SW 1271 (cell line): ENCODE measurements around the gene SHROOM4.

Source experiments
- DNase-seq, 2 experiments: peaks; one replicate each; lab custom pipeline; 2025; lab: John Stamatoyannopoulos, UW

The SHROOM4 gene

GRCh38 chrX:50707955-50708699, 105.9 kb downstream of the SHROOM4 start:
- DNase-seq, result no peak

GRCh38 chrX:50707405-50707804, 106.6 kb downstream of the SHROOM4 start:
- no peak for DNase-seq

DNA sequence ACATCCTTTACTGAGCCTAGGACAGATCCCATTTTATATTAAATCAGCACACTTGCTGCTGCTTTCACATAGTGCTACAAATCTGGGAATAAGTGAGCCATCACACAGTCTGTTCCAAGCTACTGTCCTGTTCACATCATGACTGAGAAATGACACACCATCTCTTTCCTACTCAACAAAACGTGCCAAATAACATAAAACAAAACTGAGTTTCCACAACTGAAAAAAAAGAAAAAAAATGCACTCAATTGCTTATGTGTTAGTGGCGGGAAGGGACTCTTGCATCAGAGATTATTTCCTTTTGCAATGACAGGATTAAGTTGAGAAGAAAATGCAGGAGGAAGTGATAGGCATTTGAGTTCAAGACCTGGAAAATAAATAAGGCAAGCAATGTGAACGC, 109.0 kb downstream of the SHROOM4 start:
- no peak for DNase-seq

DNA sequence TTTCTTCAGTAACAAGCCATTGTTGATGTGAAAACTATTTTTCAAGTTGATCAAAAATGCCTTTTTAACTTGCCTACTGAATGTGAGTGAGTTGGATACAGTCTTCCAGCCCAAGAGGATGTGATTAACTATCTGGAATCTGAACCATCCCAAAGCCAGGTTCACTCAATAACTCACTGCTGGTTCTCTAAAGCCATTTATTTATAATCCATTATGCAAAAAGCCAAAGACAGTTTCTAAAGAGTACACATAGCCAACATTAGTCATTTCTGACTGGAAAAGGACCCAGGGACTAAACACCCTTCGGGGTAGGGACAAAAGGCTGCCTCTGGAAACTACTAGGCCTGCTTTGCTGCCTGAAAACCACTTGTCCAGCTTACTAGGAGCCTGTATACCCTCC, 109.6 kb downstream of the SHROOM4 start:
- no peak for DNase-seq

GRCh38 chrX:50700921-50701320, 113.1 kb downstream of the SHROOM4 start:
- DNase-seq, result no peak

GRCh38 chrX:50698944-50699343, 115.0 kb downstream of the SHROOM4 start:
- no peak for DNase-seq

DNA sequence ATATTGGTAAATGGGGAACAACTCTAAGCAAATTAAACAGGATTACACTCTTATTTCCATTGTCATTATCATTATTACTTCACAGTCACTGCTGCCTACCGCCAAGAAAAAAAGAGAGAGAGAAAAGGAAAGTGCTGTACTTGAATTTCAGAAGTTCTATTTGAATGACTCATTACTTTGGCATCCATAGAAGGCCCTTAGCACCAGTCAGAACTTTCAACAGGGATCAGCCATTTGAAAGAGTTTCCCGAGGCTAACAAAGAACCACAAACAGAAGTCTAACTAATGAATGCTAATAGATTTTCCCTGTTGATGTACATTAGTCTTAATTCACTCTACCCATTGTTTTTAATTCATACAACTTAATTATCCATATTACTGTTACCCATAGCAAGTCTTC, 116.3 kb downstream of the SHROOM4 start:
- no peak for DNase-seq

DNA sequence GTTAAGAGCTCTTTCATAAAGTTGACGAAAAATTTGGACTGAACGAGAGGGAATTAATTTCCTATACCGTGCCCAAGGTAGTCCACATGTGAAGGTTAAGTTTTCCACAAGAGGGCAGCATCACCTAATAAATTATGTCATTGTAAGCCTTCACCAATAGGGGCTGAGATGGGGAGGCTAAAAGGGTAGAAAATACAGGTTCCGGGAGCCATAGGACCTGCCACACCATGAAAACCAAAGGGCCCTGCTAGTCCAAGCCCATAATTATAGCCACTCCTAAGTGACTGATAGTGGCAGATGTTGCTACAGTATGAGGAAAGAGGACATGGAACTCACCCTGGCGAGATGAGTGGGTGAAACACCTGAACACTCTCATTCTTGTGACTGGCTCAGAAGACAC, 122.2 kb downstream of the SHROOM4 start:
- DNase-seq, result peak in 1 of 2 experiments; percentile 1

- no peak for DNase-seq
These were observed 129.1 kb downstream of the SHROOM4 start for GRCh38 chrX:50684871-50685270.

- DNase-seq, result no peak
These were observed 133.0 kb downstream of the SHROOM4 start for GRCh38 chrX:50680990-50681389.

GRCh38 chrX:50677789-50678188, 136.2 kb downstream of the SHROOM4 start:
- no peak for DNase-seq

- DNase-seq, result no peak
These were observed 142.3 kb downstream of the SHROOM4 start for GRCh38 chrX:50671661-50672060.

DNA sequence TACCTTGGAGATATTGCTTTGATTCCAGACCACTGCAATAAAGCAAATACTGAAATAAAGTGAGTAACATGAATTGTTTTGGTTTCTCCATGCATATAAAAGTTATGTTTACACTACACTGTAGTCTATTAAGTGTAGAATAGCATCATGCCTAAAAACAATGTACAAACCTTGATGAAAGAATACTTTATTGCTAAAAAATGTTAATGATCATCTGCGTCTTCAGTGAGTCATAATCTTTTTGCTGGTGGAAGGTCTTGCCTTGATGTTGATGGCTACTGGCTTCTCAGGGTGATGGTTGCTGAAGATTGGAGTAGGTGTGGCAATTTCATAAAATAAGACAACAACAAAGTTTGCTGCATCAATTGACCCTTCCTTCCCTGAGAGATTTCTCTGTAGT, 145.1 kb downstream of the SHROOM4 start:
- DNase-seq, result no peak

DNA sequence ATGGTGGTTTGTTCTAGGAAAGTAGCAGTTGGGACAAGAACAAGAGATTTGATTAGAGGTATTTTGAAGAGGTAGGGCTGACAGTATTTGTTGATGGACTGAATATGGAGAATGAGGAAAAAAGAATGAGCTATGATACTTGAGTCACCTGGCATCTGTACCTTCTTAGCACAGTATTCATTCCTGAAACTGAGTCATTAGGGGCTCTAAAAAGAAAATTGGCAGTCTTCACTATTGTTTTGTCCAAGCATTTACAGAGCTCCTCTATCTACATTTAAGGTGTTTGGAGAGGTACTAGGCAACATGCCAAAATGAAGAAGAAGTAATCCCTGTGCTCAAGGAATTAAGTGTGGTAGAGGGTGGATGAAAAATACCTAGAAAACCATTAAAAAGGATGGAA, 165.8 kb downstream of the SHROOM4 start:
- DNase-seq, result no peak

GRCh38 chrX:50644496-50644895, 169.5 kb downstream of the SHROOM4 start:
- DNase-seq, result no peak

DNA sequence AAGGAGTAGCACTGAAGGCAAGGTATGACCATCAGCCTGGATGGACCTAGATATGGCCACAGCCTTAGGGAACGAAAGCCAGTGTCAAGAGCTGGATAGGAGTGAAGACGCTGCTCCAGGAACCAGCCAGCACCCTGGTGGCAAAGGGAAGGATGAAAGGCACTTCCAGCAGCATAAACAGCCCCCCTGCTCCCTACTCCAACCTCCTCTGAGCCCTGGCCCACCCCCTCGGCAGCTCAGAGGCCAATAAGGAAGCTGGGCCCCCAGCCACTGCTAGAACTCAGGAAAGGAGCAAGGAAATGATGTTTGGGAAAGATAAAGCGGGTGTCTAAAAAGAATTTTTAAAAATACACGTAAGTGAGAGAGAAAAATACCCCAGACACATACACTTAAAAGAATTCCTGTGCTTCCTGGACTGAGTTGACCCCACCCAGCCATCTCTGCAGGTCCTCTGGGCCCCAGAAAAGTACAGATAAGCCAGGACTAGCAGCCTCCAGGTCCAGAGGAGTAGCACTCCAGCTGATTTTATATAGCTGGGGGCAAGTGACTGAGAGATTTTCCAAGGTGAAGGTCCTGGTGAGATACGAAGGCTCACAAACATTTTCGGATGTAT, 170.4 kb downstream of the SHROOM4 start:
- DNase-seq, result no peak

GRCh38 chrX:50638123-50638522, 175.9 kb downstream of the SHROOM4 start:
- no peak for DNase-seq

GRCh38 chrX:50635817-50636365, 178.1 kb downstream of the SHROOM4 start:
- no peak for DNase-seq

DNA sequence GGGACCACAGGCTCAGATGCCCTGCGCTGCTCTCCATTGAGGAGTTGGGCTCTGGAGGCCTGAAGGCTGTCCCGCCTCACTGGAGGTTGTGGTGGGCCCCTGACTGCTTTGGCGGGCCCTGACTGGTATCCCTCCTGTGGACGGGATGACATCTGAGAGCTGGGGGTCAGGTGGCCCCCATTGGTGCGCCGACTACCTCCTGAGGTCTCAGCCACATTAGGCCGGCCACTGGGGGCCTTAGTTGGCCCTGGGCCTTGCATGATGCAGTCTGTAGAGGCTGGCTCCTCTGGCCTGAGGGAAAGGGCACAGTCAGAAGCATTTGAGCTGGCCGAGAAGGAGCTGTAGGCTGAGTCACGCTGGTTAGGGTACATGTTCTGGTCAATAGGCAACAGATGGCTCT, 178.8 kb downstream of the SHROOM4 start:
- DNase-seq, result no peak

- DNase-seq, result no peak
These were observed 184.2 kb downstream of the SHROOM4 start for GRCh38 chrX:50629774-50630173.

DNA sequence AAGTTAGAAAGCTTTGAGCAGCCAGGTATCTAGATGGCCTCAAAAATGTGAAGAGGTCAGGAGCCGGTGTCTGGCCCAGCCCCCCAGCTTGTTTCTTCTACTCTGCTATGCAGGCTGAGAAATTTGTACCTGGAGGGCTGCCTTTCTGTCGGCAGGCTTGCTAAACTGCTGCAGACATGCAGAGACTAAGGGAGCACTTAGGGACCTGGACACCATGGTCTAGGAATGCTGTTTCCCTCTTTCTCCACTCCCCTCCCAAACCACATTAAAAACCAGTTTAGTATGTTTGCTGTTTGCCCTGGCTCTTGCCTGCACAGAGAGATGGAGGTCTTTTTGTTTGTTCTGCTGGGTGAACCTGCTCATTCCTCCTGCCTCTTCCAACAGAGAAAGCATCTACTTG, 186.3 kb downstream of the SHROOM4 start:
- no peak for DNase-seq

DNA sequence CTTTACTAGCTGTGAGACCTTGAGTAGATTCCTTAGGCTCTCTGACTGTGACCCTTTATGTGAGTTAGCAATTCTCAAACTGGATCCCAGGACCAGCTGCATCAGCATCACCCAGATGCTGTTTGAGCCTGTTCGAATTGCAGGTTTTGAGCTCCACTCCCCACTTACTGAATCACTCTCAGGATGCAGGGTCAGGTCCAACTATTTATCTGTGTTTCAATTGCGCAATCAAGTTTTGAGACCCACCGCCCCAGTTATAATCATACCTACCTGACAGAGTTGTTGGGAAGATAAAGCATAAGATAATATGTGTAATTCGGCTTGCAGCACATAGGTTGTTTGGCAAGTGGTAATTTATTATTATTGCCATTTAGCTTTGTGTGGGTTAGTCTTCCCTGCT, 187.6 kb downstream of the SHROOM4 start:
- DNase-seq, result no peak

DNA sequence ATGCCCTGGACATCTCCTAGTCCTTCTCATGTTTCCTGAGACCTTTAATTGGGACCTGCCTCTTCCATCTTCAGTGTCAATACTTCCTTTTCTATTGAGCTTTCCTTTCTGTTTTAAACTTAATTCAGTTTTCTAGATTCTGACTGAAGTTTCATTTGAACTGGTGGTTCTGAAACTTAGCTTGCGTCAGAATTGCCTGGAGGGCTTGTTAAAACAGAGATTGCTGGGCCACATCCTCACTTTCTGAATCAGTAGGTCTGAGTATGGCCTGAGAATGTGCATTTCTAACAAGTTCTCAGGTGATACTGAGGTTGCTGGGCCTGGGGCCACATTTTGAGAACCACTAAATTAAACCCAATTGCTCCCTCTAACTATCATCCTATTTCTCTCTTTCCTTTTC, 191.2 kb downstream of the SHROOM4 start:
- DNase-seq, result no peak
